ENCODE results near the gene PLK5.

DNA sequence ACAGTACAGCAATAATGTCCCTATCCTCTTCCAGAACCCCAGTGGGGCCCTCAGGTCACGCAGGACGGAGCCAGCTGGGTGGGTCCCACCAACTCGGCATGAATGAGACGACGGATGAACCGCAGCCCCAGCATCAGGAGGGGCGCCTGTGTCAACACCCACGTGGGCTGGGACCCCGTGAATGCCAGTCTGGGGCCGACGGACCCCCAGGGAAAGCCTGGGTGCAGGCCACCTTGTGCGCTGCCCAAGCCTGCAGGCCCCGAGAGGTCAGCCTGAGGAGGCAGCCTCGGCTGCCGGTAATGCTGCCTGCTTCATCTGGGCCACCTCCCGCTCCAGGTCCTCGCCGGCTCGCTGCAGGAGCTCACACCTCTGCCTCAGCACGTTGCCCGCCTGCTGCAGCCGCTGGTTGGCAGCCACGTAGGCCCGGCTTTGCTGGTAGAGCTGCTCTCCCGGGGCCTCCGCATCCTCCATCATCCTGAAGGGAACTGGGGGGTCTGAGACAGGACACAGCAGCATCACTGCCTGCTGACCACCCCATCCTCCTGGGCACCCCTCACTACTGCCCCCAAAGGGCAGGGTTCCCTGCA lies 49.0 kb upstream of the PLK5 start:
- TF ChIP-seq YY1 (IDR thresholded peaks at IDR 0.05; ENCODE audit: low read depth) (no peak), TCF12 (IDR thresholded peaks at IDR 0.05; ENCODE audit: low read depth) (no peak), ZBTB7A (IDR thresholded peaks at IDR 0.05; ENCODE audit: low read depth) (no peak), EGR1 (IDR thresholded peaks at IDR 0.05) (no peak)

Data from Ishikawa (cell line).